LNCaP clone FGC (cell line): Measurements from ENCODE around the gene SLC35B2.

ENCODE experiments used
- DNase-seq: peaks from one replicate; pipeline ENCODE4 v3.0.0-alpha.2; 2011; ENCODE audit warnings: low read depth
- H3K4me3 ChIP-seq: 2 replicates; pipeline ENCODE4 v1.5.1; 2011; ENCODE audit warnings: mild to moderate bottlenecking, low read depth, low read length, control low read depth
- CTCF ChIP-seq: IDR thresholded peaks from 2 replicates; pipeline ENCODE4 v1.5.1; 2012; ENCODE audit warnings: mild to moderate bottlenecking; ENCODE audit not compliant: control insufficient read depth, insufficient read depth; ENCODE audit errors: extremely low read depth

Gene SLC35B2

GRCh38 chr6:44227148-44227793 is 30.1 kb downstream of the SLC35B2 start:
- DNase-seq: no peak
- no peak overlapping the region for H3K4me3 ChIP-seq
- no peak for TF ChIP-seq CTCF

GRCh38 chr6:44226368-44227147 is 30.8 kb downstream of the SLC35B2 start:
- H3K4me3 ChIP-seq: no peak overlapping the region
- DNase-seq: no peak

GRCh38 chr6:44225579-44226325 is 31.6 kb downstream of the SLC35B2 start:
- no peak overlapping the region for H3K4me3 ChIP-seq
- no peak for DNase-seq
- TF ChIP-seq CTCF: no peak

More at GRCh38 chr6:44226368-44227147, 30.8 kb downstream of the SLC35B2 start:
- TF ChIP-seq CTCF: no peak

- H3K4me3 ChIP-seq: no peak overlapping the region
- TF ChIP-seq CTCF: no peak
These were observed 32.4 kb downstream of the SLC35B2 start for GRCh38 chr6:44224965-44225305.

GRCh38 chr6:44224029-44224964 is 33.0 kb downstream of the SLC35B2 start:
- peak overlapping the region; percentile 65 for H3K4me3 ChIP-seq
- no peak for TF ChIP-seq CTCF
- no peak for DNase-seq

More at GRCh38 chr6:44224965-44225305, 32.4 kb downstream of the SLC35B2 start:
- DNase-seq: no peak
